ENCODE measurements around the gene LRRC3. TPM values are rescaled to one million over a fixed set of nuclear protein-coding genes. Genes with fewer than 3 reads are reported as not detected.

Gene LRRC3
- total and polyA plus RNA-seq, 2 experiments from 2014 or later = 4.1 to 9.5 TPM

GRCh38 chr21:44418108-44418875 lies 37.0 kb upstream of the LRRC3 start:
- DNase-seq (ENCODE audit: low read depth in 1 of 2, low spot score in 1 of 2) = no peak

DNA sequence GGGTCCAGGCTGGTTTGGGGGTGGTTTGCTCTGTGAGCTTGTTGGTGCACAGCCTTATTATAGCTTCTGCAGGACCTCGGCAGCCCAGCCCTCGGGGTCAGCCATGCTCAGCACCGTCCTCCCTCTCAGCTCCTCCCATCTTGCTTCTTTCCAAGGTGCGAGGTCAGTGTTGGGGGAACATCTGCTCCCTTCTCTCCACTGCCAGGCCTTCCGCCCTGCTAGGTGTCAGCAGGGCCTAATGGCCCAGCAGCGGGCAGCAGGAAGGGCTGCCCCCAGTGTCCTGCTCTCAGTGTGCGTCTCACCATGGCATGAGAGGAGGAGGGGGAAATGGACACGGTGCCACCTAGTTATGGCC lies 36.5 kb upstream of the LRRC3 start:
- H3K9me3 ChIP-seq (ENCODE audit: low read depth) = no peaks in the 10 kb centered on the region
- no peak overlapping the region for H3K27ac ChIP-seq
- no peaks in the 10 kb centered on the region for H3K27me3 ChIP-seq
- H3K4me3 ChIP-seq = no peak overlapping the region
- no peaks in the 10 kb centered on the region for H3K36me3 ChIP-seq
- TF ChIP-seq CTCF (IDR thresholded peaks at IDR 0.05; ENCODE audit: low read depth, low read length) = no peak
- DNase-seq (ENCODE audit: low read depth in 1 of 2, low spot score in 1 of 2) = no peak
- H3K4me1 ChIP-seq (ENCODE audit: low read depth) = no peaks in the 10 kb centered on the region

More at GRCh38 chr21:44418108-44418875, 37.0 kb upstream of the LRRC3 start:
- Histone ChIP-seq H3K4me1 (ENCODE audit: low read depth) (no peaks in the 10 kb centered on the region), H3K27ac (no peak overlapping the region), H3K36me3 (no peaks in the 10 kb centered on the region), H3K27me3 (no peaks in the 10 kb centered on the region), H3K4me3 (no peak overlapping the region), H3K9me3 (ENCODE audit: low read depth) (no peaks in the 10 kb centered on the region)
- no peak for TF ChIP-seq CTCF (IDR thresholded peaks at IDR 0.05; ENCODE audit: low read depth, low read length)

- no peaks in the 10 kb centered on the region for H3K9me3 ChIP-seq (ENCODE audit: low read depth)
- no peak for TF ChIP-seq CTCF (IDR thresholded peaks at IDR 0.05; ENCODE audit: low read depth, low read length)
- no peak overlapping the region for H3K27ac ChIP-seq
- no peaks in the 10 kb centered on the region for H3K4me1 ChIP-seq (ENCODE audit: low read depth)
- H3K4me3 ChIP-seq = no peak overlapping the region
- H3K36me3 ChIP-seq = no peaks in the 10 kb centered on the region
- no peak for DNase-seq (ENCODE audit: low read depth in 1 of 2, low spot score in 1 of 2)
- H3K27me3 ChIP-seq = no peaks in the 10 kb centered on the region
These were observed 35.6 kb upstream of the LRRC3 start for GRCh38 chr21:44419679-44420078.

DNA sequence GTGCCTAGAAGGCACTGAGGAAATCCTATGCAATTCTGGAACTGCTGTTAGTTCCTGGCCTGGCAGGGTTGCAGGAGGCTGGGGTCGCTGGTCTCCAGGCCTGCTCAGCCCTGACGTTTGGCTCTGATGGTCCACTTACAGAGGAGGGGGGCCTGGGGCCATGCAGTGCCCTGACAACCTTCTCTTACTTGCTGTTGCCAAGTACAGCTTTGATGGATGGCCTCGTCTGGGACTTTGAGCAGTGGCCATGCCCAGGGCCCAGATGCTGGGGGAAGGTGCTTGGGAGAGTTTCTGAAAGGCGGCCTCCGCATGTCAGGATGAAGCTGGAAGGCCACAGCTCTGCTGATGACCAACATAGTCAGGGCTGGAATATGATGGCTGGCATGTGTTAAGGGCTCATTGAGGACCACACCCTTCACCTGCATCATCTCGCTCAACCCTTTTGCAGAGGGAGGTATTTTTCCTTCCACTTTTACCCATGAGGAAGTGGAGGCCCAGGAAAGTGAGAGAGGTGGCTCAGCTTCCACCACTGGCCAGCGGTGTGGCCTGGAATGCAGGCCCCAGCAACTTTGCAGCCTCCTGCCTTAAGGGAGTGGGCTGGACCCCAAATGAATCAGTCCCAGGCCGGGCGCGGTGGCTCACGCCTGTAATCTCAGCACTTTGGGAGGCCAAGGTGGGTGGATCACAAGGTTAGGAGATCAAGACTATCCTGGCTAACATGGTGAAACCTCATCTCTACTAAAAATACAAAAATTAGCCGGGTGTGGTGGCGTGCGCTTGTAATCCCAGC lies 34.7 kb upstream of the LRRC3 start:
- H3K27me3 ChIP-seq = no peaks in the 10 kb centered on the region
- no peak for DNase-seq (ENCODE audit: low read depth in 1 of 2, low spot score in 1 of 2)
- no peaks in the 10 kb centered on the region for H3K36me3 ChIP-seq
- H3K9me3 ChIP-seq (ENCODE audit: low read depth) = no peaks in the 10 kb centered on the region
- no peaks in the 10 kb centered on the region for H3K4me1 ChIP-seq (ENCODE audit: low read depth)
- no peak overlapping the region for H3K27ac ChIP-seq
- TF ChIP-seq CTCF (IDR thresholded peaks at IDR 0.05; ENCODE audit: low read depth, low read length) = no peak
- H3K4me3 ChIP-seq = no peak overlapping the region

GRCh38 chr21:44421901-44422840 lies 33.1 kb upstream of the LRRC3 start:
- H3K27ac ChIP-seq = no peak overlapping the region
- DNase-seq (ENCODE audit: low read depth in 1 of 2, low spot score in 1 of 2) = no peak
- H3K27me3 ChIP-seq = no peaks in the 10 kb centered on the region
- no peak for TF ChIP-seq CTCF (IDR thresholded peaks at IDR 0.05; ENCODE audit: low read depth, low read length)
- no peak overlapping the region for H3K4me3 ChIP-seq
- no peaks in the 10 kb centered on the region for H3K9me3 ChIP-seq (ENCODE audit: low read depth)
- H3K36me3 ChIP-seq = no peaks in the 10 kb centered on the region
- H3K4me1 ChIP-seq (ENCODE audit: low read depth) = no peaks in the 10 kb centered on the region

Data from cardiac muscle cell (in vitro differentiated cells and primary cell).